NCI-H2081 (cell line): ENCODE results near the gene SPACA7.

Source experiments
- DNase-seq, 2 experiments: peaks; one replicate each; lab custom pipeline; 2025; lab: John Stamatoyannopoulos, UW

SPACA7 gene

GRCh38 chr13:112447761-112448603, 71.8 kb downstream of the SPACA7 start:
- DNase-seq: no peak

- DNase-seq: no peak
Observed at GRCh38 chr13:112448621-112449544, 72.7 kb downstream of the SPACA7 start.

GRCh38 chr13:112449545-112449930, 73.4 kb downstream of the SPACA7 start:
- no peak for DNase-seq

- DNase-seq: peak in 1 of 2 experiments; percentile 5
Observed at GRCh38 chr13:112450118-112450903, 74.2 kb downstream of the SPACA7 start.

- DNase-seq: peak; percentile 85 to 95
Observed at GRCh38 chr13:112450904-112451240, 74.7 kb downstream of the SPACA7 start.

- peak; percentile 75 to 86 for DNase-seq
Observed at GRCh38 chr13:112451512-112452379, 75.6 kb downstream of the SPACA7 start.

GRCh38 chr13:112452380-112453206, 76.4 kb downstream of the SPACA7 start:
- peak in 1 of 2 experiments; percentile 38 for DNase-seq

- no peak for DNase-seq
Observed at GRCh38 chr13:112453207-112453829, 77.2 kb downstream of the SPACA7 start.

GRCh38 chr13:112453874-112454647, 77.9 kb downstream of the SPACA7 start:
- no peak for DNase-seq

- DNase-seq: no peak
Observed at GRCh38 chr13:112454648-112455334, 78.6 kb downstream of the SPACA7 start.

GRCh38 chr13:112455476-112456059, 79.4 kb downstream of the SPACA7 start:
- DNase-seq: no peak

GRCh38 chr13:112456138-112457056, 80.2 kb downstream of the SPACA7 start:
- DNase-seq: no peak

- no peak for DNase-seq
Observed at GRCh38 chr13:112457081-112457480, 80.9 kb downstream of the SPACA7 start.

- DNase-seq: no peak
Observed at GRCh38 chr13:112457485-112457884, 81.3 kb downstream of the SPACA7 start.

GRCh38 chr13:112462408-112462807, 86.3 kb downstream of the SPACA7 start:
- DNase-seq: no peak

GRCh38 chr13:112464720-112465119, 88.6 kb downstream of the SPACA7 start:
- DNase-seq: no peak
